ENCODE results near the gene TSPAN19.

The TSPAN19 gene

DNA sequence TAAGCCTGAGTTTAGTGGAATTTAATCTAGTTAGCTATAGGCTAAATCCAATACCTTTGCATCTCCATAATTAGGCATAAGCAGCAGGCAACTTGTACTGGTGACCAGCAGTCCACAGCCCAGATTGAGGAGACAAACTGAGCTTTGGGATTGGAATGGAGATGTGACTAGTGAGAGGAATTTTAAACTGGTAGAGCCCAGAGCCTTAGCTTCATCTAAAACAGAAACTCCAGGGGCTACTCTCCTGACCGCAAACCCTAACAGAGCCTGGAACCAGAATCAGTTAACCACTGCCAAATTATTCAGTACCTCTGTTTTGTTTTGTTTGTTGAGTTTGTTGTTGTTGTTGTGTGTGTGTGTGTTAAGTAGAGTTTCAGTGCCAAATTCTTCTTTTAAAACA lies 53.2 kb downstream of the TSPAN19 start:
- no peak for ATAC-seq
- no peak for TF ChIP-seq ZFP30 (CRISPR knock-in tag; IDR thresholded peaks at IDR 0.05)
- TF ChIP-seq ESRRG (CRISPR knock-in tag; IDR thresholded peaks at IDR 0.05): no peak

DNA sequence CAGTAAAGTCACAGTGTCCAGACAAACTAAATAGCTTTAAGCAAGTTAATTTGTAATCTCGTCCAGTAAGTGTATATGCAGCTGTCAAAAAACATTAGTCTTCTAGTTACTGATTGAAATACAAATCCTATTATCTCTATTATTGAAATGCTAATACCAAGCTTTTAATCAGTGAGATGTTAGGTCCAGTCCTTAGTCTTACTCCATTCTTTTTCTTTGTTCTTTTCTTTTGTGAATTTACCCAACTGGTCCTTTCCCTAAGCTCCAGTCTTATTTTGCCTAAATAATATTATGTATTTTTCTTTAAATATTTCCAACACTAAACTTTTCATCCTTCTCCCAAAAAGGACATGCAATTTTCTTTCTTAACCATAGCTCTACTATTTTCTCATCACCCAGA lies 57.2 kb downstream of the TSPAN19 start:
- ATAC-seq: no peak
- peak; percentile 49; the same call in 1 of the 2 replicates for TF ChIP-seq ISL1 (CRISPR knock-in tag; IDR thresholded peaks at IDR 0.05)
- no peak for TF ChIP-seq TCF4 (CRISPR knock-in tag; IDR thresholded peaks at IDR 0.05; ENCODE audit: borderline replicate concordance)

DNA sequence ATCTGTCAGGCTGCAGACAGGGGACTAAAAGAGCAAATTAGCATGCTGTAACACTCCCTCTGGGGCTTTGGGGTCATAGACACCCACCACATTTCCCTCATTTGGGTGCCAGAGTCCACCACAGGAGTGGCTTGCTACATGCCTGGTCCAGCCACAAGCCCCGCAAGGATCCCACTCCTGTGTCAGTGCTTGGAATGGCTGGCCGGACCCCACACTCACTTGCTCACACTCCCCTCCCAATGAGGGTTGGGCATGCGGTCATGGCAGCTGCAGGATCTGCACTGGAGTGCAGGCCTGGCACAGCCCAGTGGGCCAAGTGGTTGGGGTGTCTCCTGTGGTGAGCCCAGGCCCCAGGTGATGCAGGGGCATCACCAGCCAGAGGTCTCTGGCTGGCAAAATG lies 59.9 kb downstream of the TSPAN19 start:
- TF ChIP-seq ZFP30 (CRISPR knock-in tag; IDR thresholded peaks at IDR 0.05): no peak
- TF ChIP-seq ISL1 (CRISPR knock-in tag; IDR thresholded peaks at IDR 0.05): no peak
- no peak for TF ChIP-seq ZNF70 (CRISPR knock-in tag; IDR thresholded peaks at IDR 0.05)
- no peak for ATAC-seq

DNA sequence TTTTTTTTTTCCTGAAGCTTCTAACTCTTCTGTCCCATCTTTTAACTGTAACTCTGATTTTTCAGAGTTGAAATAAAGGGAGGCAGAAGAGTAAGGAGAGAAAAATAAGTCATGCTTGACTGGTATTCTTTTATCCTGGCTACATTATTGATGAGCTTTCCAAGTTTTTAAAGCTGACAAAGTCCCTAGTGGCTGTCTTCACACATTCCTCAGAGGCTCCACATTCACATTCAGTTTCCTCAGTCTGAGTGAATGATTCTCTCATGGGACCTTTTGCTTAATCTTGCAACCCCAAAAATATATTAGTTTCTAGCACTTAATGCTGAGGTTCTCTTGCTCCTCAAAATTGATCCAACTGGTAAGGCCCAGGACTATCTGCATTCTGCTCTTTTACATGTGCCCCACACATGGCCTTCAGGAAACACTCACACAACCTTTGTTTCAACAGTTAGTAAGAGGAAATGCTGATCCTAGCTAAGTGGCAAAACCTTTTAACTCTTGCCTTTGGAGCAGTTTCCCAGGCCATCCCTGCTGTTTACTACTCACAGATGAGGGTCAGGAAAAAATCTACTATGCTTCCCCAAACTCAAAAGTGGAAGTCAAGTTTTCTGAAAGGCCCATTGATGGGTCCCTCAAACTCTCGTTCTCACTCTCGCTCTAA lies 61.8 kb downstream of the TSPAN19 start:
- TF ChIP-seq, protein P1, sequence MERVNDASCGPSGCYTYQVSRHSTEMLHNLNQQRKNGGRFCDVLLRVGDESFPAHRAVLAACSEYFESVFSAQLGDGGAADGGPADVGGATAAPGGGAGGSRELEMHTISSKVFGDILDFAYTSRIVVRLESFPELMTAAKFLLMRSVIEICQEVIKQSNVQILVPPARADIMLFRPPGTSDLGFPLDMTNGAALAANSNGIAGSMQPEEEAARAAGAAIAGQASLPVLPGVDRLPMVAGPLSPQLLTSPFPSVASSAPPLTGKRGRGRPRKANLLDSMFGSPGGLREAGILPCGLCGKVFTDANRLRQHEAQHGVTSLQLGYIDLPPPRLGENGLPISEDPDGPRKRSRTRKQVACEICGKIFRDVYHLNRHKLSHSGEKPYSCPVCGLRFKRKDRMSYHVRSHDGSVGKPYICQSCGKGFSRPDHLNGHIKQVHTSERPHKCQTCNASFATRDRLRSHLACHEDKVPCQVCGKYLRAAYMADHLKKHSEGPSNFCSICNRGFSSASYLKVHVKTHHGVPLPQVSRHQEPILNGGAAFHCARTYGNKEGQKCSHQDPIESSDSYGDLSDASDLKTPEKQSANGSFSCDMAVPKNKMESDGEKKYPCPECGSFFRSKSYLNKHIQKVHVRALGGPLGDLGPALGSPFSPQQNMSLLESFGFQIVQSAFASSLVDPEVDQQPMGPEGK (CRISPR knock-in tag; IDR thresholded peaks at IDR 0.05; ENCODE audit: borderline replicate concordance): no peak
- TF ChIP-seq ZNF70 (CRISPR knock-in tag; IDR thresholded peaks at IDR 0.05) (no peak), BACH2 (CRISPR knock-in tag; IDR thresholded peaks at IDR 0.05; ENCODE audit: borderline replicate concordance) (no peak), RARB (CRISPR knock-in tag; IDR thresholded peaks at IDR 0.05) (no peak), TOX (CRISPR knock-in tag; IDR thresholded peaks at IDR 0.05; ENCODE audit: borderline replicate concordance) (no peak), SNAI2 (CRISPR knock-in tag; IDR thresholded peaks at IDR 0.05) (no peak), OSR1 (CRISPR knock-in tag; IDR thresholded peaks at IDR 0.05) (no peak), PPARA (CRISPR knock-in tag; IDR thresholded peaks at IDR 0.05; ENCODE audit: borderline replicate concordance) (no peak)
- no peak for ATAC-seq

DNA sequence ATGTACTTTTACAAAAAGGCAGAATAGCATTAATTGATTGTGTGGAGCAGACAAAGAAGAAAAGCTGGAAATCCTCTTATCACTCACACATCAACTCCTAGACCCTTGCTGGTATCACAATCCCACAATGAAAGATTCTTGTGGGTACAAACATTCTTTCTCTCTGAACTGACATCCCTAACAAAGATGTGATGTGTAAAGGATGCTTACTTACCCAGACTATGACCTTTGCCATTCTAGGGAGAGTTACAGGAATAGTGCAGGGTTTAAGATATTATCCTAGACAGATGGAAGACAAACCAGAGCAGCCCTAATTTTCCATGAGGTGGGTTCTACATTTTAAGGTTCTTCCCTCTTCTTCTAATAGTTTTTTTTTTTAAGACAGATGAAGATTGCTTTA lies 63.1 kb downstream of the TSPAN19 start:
- ATAC-seq: no peak
- TF ChIP-seq CSDC2 (CRISPR knock-in tag; IDR thresholded peaks at IDR 0.05): no peak
- no peak for TF ChIP-seq TOX (CRISPR knock-in tag; IDR thresholded peaks at IDR 0.05; ENCODE audit: borderline replicate concordance)
- no peak for TF ChIP-seq ZFP30 (CRISPR knock-in tag; IDR thresholded peaks at IDR 0.05)
- TF ChIP-seq RARB (CRISPR knock-in tag; IDR thresholded peaks at IDR 0.05): no peak
- TF ChIP-seq SNAI2 (CRISPR knock-in tag; IDR thresholded peaks at IDR 0.05): no peak
- TF ChIP-seq ZC3H10 (CRISPR knock-in tag; IDR thresholded peaks at IDR 0.05): no peak
- no peak for TF ChIP-seq GLIS3 (CRISPR knock-in tag; IDR thresholded peaks at IDR 0.05)
- TF ChIP-seq TCF4 (CRISPR knock-in tag; IDR thresholded peaks at IDR 0.05; ENCODE audit: borderline replicate concordance): no peak
- no peak for TF ChIP-seq ARNTL (CRISPR knock-in tag; IDR thresholded peaks at IDR 0.05; ENCODE audit: borderline replicate concordance, low read depth)
- no peak for TF ChIP-seq BACH2 (CRISPR knock-in tag; IDR thresholded peaks at IDR 0.05; ENCODE audit: borderline replicate concordance)
- no peak for TF ChIP-seq ESRRG (CRISPR knock-in tag; IDR thresholded peaks at IDR 0.05)
- TF ChIP-seq ZNF70 (CRISPR knock-in tag; IDR thresholded peaks at IDR 0.05): no peak
- TF ChIP-seq ISL1 (CRISPR knock-in tag; IDR thresholded peaks at IDR 0.05): no peak
- TF ChIP-seq, protein P2, sequence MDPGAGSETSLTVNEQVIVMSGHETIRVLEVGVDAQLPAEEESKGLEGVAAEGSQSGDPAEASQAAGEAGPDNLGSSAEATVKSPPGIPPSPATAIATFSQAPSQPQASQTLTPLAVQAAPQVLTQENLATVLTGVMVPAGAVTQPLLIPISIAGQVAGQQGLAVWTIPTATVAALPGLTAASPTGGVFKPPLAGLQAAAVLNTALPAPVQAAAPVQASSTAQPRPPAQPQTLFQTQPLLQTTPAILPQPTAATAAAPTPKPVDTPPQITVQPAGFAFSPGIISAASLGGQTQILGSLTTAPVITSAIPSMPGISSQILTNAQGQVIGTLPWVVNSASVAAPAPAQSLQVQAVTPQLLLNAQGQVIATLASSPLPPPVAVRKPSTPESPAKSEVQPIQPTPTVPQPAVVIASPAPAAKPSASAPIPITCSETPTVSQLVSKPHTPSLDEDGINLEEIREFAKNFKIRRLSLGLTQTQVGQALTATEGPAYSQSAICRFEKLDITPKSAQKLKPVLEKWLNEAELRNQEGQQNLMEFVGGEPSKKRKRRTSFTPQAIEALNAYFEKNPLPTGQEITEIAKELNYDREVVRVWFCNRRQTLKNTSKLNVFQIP (CRISPR knock-in tag; IDR thresholded peaks at IDR 0.05; ENCODE audit: borderline replicate concordance, low read depth): no peak
- TF ChIP-seq ZNF565 (CRISPR knock-in tag; conservative IDR thresholded peaks at IDR 0.05; ENCODE audit: low read depth): no peak
- TF ChIP-seq, protein P3, sequence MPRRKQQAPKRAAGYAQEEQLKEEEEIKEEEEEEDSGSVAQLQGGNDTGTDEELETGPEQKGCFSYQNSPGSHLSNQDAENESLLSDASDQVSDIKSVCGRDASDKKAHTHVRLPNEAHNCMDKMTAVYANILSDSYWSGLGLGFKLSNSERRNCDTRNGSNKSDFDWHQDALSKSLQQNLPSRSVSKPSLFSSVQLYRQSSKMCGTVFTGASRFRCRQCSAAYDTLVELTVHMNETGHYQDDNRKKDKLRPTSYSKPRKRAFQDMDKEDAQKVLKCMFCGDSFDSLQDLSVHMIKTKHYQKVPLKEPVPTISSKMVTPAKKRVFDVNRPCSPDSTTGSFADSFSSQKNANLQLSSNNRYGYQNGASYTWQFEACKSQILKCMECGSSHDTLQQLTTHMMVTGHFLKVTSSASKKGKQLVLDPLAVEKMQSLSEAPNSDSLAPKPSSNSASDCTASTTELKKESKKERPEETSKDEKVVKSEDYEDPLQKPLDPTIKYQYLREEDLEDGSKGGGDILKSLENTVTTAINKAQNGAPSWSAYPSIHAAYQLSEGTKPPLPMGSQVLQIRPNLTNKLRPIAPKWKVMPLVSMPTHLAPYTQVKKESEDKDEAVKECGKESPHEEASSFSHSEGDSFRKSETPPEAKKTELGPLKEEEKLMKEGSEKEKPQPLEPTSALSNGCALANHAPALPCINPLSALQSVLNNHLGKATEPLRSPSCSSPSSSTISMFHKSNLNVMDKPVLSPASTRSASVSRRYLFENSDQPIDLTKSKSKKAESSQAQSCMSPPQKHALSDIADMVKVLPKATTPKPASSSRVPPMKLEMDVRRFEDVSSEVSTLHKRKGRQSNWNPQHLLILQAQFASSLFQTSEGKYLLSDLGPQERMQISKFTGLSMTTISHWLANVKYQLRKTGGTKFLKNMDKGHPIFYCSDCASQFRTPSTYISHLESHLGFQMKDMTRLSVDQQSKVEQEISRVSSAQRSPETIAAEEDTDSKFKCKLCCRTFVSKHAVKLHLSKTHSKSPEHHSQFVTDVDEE (CRISPR knock-in tag; IDR thresholded peaks at IDR 0.05): no peak
- TF ChIP-seq OSR1 (CRISPR knock-in tag; IDR thresholded peaks at IDR 0.05): no peak
- no peak for TF ChIP-seq PPARA (CRISPR knock-in tag; IDR thresholded peaks at IDR 0.05; ENCODE audit: borderline replicate concordance)
- TF ChIP-seq ZNF8 (CRISPR knock-in tag; IDR thresholded peaks at IDR 0.05): no peak

Data from SK-N-SH treated with all-trans-retinoic acid at 6 μM for 48 hours (cell line).